Chondrocyte (in vitro differentiated cells): ENCODE measurements around the gene ATP10A. TPM values are rescaled to one million over a fixed set of nuclear protein-coding genes. Genes with fewer than 3 reads are reported as not detected.

Source experiments
- DNase-seq: peaks from one replicate; pipeline ENCODE4 v3.0.0; 2021; ENCODE audit warnings: mixed read lengths, low spot score
- H3K27ac Mint-ChIP-seq: one replicate; pipeline ENCODE4 v1.8.0; 2021; ENCODE audit warnings: mild to moderate bottlenecking, moderate library complexity, mixed read lengths; ENCODE audit not compliant: unreplicated experiment
- H3K27me3 Mint-ChIP-seq: 2 replicates; pipeline ENCODE4 v1.8.0; 2021; ENCODE audit warnings: low read depth, mixed read lengths
- H3K36me3 Mint-ChIP-seq: 2 replicates; pipeline ENCODE4 v1.8.0; 2021; ENCODE audit warnings: low read depth, mixed read lengths
- H3K4me1 Mint-ChIP-seq: 2 replicates; pipeline ENCODE4 v1.8.0; 2021; ENCODE audit warnings: low read depth, mild to moderate bottlenecking, mixed read lengths
- H3K4me3 Mint-ChIP-seq: one replicate; pipeline ENCODE4 v1.8.0; 2021; ENCODE audit warnings: mild to moderate bottlenecking, moderate library complexity, mixed read lengths; ENCODE audit not compliant: unreplicated experiment
- H3K9me3 Mint-ChIP-seq: 2 replicates; pipeline ENCODE4 v1.8.0; 2021; ENCODE audit warnings: low read depth, mixed read lengths
- CTCF ChIP-seq: fragments of 200-600 bp; sonication (generic); IDR thresholded peaks from 2 replicates; pipeline ENCODE4 v1.5.0; 2021; ENCODE audit warnings: antibody characterized with exemption, mild to moderate bottlenecking, moderate library complexity
- total RNA-seq: library from RNA; stranded (reverse); gene quantifications from 3 replicates; pipeline ENCODE4 v1.2.1, GENCODE V29; 2021

The ATP10A gene
- total RNA-seq, 1 donor from 2014 or later = 163 TPM

GRCh38 chr15:25770031-25770430 is 93.1 kb downstream of the ATP10A start:
- DNase-seq = peak; percentile 78

GRCh38 chr15:25768271-25768670 is 94.9 kb downstream of the ATP10A start:
- H3K4me3 Mint-ChIP-seq = no peak overlapping the region
- H3K27ac Mint-ChIP-seq = peak overlapping the region; percentile 59
- no peaks in the 10 kb centered on the region for H3K9me3 Mint-ChIP-seq
- no peaks in the 10 kb centered on the region for H3K27me3 Mint-ChIP-seq
- DNase-seq = no peak
- no peak for TF ChIP-seq CTCF
- H3K36me3 Mint-ChIP-seq = peaks cover 36% of the 10 kb centered on the region
- peaks cover 82% of the 10 kb centered on the region for H3K4me1 Mint-ChIP-seq

More at GRCh38 chr15:25770031-25770430, 93.1 kb downstream of the ATP10A start:
- Mint-ChIP-seq H3K4me1 (peaks cover 85% of the 10 kb centered on the region), H3K27ac (peak overlapping the region; percentile 49), H3K9me3 (no peaks in the 10 kb centered on the region), H3K27me3 (no peaks in the 10 kb centered on the region), H3K4me3 (no peak overlapping the region), H3K36me3 (peaks cover 28% of the 10 kb centered on the region)
- TF ChIP-seq CTCF = no peak

- Mint-ChIP-seq H3K4me3 (no peak overlapping the region), H3K27me3 (no peaks in the 10 kb centered on the region), H3K9me3 (no peaks in the 10 kb centered on the region), H3K36me3 (peaks cover 39% of the 10 kb centered on the region), H3K4me1 (peaks cover 82% of the 10 kb centered on the region), H3K27ac (peak overlapping the region; percentile 45)
- DNase-seq = no peak
- TF ChIP-seq CTCF = no peak
Measured at GRCh38 chr15:25767356-25768151, 95.6 kb downstream of the ATP10A start.

GRCh38 chr15:25766417-25766816 is 96.7 kb downstream of the ATP10A start:
- peaks cover 82% of the 10 kb centered on the region for H3K4me1 Mint-ChIP-seq
- no peak overlapping the region for H3K4me3 Mint-ChIP-seq
- peak overlapping the region; percentile 61 for H3K27ac Mint-ChIP-seq
- no peak for TF ChIP-seq CTCF
- no peaks in the 10 kb centered on the region for H3K27me3 Mint-ChIP-seq
- H3K36me3 Mint-ChIP-seq = peaks cover 39% of the 10 kb centered on the region
- no peaks in the 10 kb centered on the region for H3K9me3 Mint-ChIP-seq
- no peak for DNase-seq

GRCh38 chr15:25764980-25765735 is 98.0 kb downstream of the ATP10A start:
- H3K27ac Mint-ChIP-seq = peak overlapping the region; percentile 52
- H3K4me3 Mint-ChIP-seq = no peak overlapping the region
- no peak for DNase-seq
- H3K9me3 Mint-ChIP-seq = no peaks in the 10 kb centered on the region
- no peak for TF ChIP-seq CTCF
- H3K4me1 Mint-ChIP-seq = peaks cover 82% of the 10 kb centered on the region
- no peaks in the 10 kb centered on the region for H3K27me3 Mint-ChIP-seq
- H3K36me3 Mint-ChIP-seq = peaks cover 42% of the 10 kb centered on the region
